GM10266 (cell line): ENCODE measurements around the gene ELOVL7.
"Not testable (repeated sequence)": the region's sequence is repeated elsewhere in the genome, so short reads cannot be mapped to it uniquely, and the experiment has no call there.

Source experiments
- DNase-seq: peaks from one replicate; pipeline ENCODE4 v3.0.0; 2012; ENCODE audit errors: extremely low spot score
- TF ChIP-seq, protein P1 (sequence below): IDR thresholded peaks from 2 replicates; pipeline ENCODE4 v1.5.1; 2012; ENCODE audit warnings: mild to moderate bottlenecking, low read depth; ENCODE audit not compliant: control insufficient read depth, insufficient read depth; ENCODE audit errors: missing control alignments

ELOVL7 gene

DNA sequence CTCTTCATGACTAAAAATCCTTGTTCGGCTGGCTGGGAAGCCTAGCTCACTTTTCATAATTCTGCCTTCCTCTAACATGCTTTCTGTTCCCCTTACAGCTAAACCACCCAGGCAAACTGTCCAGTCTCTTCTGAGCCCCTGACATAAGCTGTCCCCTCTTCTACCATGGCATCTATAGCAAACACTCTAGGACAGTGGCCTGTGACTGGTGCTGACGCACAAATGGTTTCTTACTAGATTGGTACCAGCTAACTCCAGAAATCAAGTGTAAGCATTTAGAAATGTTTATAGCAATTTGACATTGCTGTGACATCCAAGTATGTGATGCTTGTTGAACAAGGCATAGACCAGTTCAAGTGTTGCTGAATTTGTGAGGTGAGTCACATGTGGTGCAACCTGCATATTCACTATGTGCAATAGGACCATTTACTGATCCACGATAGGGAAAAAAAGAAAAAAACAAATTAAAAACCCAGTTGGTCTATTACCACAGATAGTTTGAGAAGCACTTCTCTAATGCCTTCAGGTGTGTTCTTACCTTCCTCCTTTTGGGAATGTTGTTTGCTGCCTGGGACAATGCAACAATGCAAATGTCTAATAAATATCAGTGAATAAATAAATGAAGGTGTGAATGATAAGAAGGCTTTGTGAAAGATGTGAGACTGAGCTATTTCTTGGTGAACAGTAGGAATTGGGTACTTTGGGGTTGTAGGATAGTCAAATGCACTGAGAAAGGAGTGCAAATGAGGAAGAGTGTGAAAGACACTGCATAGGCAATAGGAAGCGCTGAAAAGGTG lies 22.4 kb downstream of the ELOVL7 start:
- no peak for DNase-seq
- TF ChIP-seq, protein P1, sequence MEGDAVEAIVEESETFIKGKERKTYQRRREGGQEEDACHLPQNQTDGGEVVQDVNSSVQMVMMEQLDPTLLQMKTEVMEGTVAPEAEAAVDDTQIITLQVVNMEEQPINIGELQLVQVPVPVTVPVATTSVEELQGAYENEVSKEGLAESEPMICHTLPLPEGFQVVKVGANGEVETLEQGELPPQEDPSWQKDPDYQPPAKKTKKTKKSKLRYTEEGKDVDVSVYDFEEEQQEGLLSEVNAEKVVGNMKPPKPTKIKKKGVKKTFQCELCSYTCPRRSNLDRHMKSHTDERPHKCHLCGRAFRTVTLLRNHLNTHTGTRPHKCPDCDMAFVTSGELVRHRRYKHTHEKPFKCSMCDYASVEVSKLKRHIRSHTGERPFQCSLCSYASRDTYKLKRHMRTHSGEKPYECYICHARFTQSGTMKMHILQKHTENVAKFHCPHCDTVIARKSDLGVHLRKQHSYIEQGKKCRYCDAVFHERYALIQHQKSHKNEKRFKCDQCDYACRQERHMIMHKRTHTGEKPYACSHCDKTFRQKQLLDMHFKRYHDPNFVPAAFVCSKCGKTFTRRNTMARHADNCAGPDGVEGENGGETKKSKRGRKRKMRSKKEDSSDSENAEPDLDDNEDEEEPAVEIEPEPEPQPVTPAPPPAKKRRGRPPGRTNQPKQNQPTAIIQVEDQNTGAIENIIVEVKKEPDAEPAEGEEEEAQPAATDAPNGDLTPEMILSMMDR = no peak

DNA sequence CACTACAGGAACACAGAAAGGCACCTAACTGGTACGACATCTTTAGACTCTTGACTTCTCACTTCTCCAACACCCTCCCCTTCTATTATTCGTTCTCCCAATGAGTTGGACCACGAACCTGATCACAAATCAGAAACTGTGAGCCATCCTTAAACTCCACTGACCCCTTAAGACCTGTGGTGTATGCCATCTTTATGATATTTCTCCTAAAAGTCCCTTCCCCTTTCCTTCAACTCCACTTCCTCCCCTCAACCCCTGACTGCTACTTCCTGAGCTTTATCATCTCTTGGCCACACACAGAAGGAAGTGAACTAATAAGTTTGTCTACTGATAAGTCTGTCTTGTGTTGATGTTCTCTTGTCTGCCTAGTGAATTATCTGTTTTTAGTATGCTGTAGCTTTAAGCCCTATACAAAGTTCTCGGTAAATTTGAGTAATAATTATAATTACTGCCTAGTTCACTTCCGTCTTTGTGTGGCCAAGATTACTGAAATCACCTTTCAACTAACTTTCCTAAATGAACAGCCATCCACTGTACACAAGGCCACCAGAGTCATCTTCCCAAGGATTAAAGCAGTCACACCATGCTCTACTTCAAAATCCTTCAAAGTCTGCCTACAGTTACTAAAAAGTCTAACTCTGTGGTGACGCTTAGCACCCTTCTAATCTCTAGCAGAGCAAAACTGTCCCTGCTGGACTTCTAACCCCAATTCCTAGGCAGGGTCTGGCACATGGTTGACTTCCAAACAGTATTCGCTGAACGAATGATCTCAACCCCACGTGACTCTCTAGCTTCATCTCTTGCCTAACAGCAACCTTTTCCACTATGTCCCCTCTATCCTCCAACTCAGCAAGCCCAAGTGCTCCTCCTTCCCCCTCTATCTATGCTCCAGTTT lies 23.2 kb downstream of the ELOVL7 start:
- no peak for DNase-seq
- TF ChIP-seq, protein P1 = no peak

- DNase-seq = not testable (repeated sequence)
Observed at GRCh38 chr5:60816138-60816537, 27.9 kb downstream of the ELOVL7 start.

DNA sequence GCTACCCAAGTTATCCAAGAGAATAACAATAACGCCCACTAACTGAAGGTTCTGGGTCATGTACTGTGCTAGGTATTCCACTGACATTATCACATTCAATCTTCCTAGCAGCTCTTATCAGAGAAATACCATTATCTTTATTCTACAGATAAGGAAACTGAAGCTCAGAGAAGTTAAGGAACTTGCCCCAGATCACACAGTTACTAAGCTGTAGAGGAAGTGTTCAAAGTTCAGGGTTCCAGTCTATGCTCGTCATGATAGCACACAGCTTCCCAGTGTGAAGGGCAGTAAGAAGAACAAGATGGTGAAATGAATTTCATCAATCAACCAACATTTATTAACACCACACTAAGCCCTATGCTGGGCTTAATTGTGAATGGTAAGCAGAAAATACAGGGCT lies 29.6 kb downstream of the ELOVL7 start:
- no peak for DNase-seq
- TF ChIP-seq, protein P1 = no peak

GRCh38 chr5:60812426-60812825 lies 31.6 kb downstream of the ELOVL7 start:
- TF ChIP-seq, protein P1 = no peak
- no peak for DNase-seq

DNA sequence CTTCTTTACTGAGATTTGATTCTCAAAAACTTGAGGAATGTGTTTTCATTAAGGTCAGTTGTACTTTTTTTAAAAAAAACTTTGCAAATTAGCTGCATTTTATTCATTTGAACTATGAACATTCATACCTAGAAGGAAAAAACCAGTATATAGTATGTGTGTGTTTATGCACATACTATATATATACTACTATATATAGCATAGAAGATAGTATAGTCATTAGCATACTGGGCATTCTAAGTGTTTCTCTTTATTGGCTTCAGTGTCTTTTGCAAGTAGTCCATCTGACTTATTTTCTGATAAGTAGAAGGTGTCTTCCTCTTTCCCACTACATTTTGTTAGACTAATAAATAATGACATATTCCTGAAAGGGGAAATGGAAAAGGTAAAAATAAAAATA lies 33.0 kb downstream of the ELOVL7 start:
- TF ChIP-seq, protein P1 = no peak
- DNase-seq = no peak

GRCh38 chr5:60810438-60811085 lies 33.5 kb downstream of the ELOVL7 start:
- no peak for DNase-seq
- TF ChIP-seq, protein P1 = no peak
